ENCODE data around the gene SPINDOC. TPM values are rescaled to one million over a fixed set of nuclear protein-coding genes. Genes with fewer than 3 reads are reported as not detected.

SPINDOC gene
- total RNA-seq, 1 experiment from 2014 or later: 49.7 TPM

DNA sequence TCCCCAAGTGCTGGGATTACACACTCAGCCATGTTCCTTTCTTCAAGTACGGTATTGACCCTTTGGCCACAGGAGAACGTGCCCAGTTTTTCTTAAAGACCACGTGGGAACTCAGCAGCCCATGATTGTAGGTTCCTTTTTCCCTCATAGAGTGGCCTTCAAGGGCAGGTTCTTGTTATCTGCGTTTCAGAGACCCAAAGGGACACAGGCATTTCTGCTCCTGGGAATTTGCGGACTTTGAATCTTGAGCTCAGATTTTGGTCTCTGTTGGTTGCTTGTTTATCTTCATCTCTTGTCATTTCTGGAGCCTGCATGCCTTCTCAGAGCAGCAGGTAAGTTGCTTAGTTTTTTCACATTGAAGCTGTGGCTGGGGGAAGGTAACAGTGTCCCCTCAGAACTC is 37.7 kb downstream of the SPINDOC start:
- intact Hi-C loops (cut with micrococcal nuclease; ENCODE audit: unreplicated experiment): no loop called here
- no peak overlapping the region for H2AFZ ChIP-seq
- POLR2A ChIA-PET (ENCODE audit: unreplicated experiment): no interaction called here
- peaks cover 21% of the 10 kb centered on the region for H3K36me3 ChIP-seq (ENCODE audit: low read depth)
- no peak for DNase-seq
- peak overlapping the region; percentile 12; the same call in 1 of the 2 replicates for H3K27ac ChIP-seq
- BruUV-seq (replicated peaks): no TSS peak
- peaks cover 93% of the 10 kb centered on the region for H3K79me2 ChIP-seq (ENCODE audit: low read depth)
- H3K4me1 ChIP-seq (replicated peaks; ENCODE audit: insufficient read depth): peaks cover 28% of the 10 kb centered on the region
- CTCF ChIA-PET: no interaction called here
- no peaks in the 10 kb centered on the region for H3K27me3 ChIP-seq (ENCODE audit: insufficient read depth, low read depth)
- no peak for TF ChIP-seq EZH2 (IDR thresholded peaks at IDR 0.05; ENCODE audit: low read depth)
- TF ChIP-seq, protein P1, sequence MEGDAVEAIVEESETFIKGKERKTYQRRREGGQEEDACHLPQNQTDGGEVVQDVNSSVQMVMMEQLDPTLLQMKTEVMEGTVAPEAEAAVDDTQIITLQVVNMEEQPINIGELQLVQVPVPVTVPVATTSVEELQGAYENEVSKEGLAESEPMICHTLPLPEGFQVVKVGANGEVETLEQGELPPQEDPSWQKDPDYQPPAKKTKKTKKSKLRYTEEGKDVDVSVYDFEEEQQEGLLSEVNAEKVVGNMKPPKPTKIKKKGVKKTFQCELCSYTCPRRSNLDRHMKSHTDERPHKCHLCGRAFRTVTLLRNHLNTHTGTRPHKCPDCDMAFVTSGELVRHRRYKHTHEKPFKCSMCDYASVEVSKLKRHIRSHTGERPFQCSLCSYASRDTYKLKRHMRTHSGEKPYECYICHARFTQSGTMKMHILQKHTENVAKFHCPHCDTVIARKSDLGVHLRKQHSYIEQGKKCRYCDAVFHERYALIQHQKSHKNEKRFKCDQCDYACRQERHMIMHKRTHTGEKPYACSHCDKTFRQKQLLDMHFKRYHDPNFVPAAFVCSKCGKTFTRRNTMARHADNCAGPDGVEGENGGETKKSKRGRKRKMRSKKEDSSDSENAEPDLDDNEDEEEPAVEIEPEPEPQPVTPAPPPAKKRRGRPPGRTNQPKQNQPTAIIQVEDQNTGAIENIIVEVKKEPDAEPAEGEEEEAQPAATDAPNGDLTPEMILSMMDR (conservative IDR thresholded peaks at IDR 0.05): no peak
- peaks cover 60% of the 10 kb centered on the region for H4K20me1 ChIP-seq (ENCODE audit: insufficient read depth)
- H3K9me3 ChIP-seq (ENCODE audit: insufficient read depth, low read depth): no peaks in the 10 kb centered on the region
- H3K4me2 ChIP-seq: no peak overlapping the region
- H3K9me2 ChIP-seq (ENCODE audit: insufficient read depth): no peaks in the 10 kb centered on the region
- peaks cover 22% of the 10 kb centered on the region for H3F3A ChIP-seq (ENCODE audit: insufficient read depth, low read depth)
- no peak overlapping the region for H3K4me3 ChIP-seq

DNA sequence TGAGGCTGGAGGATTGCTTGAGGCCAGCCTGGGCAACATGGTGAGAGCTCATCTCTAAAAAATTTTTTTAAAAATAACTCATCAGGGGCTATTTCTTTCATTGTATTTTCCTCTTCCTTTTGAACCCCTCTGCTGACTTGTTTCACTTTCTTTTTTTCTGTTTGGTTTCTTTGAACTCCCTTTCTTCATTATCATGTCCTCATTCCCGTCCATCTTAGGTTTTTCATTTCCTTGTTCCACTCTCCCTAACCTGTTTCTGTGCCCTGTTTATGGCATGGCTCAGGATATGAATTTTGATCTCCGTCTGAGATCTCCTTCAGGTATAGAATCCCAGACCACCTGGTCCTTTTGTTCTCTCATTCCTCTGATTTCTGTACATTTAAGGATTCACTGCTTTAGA is 38.1 kb downstream of the SPINDOC start:
- H3K9me2 ChIP-seq (ENCODE audit: insufficient read depth): no peaks in the 10 kb centered on the region
- H2AFZ ChIP-seq: no peak overlapping the region
- intact Hi-C loops (cut with micrococcal nuclease; ENCODE audit: unreplicated experiment): no loop called here
- no peak for TF ChIP-seq EZH2 (IDR thresholded peaks at IDR 0.05; ENCODE audit: low read depth)
- TF ChIP-seq, protein P1 (conservative IDR thresholded peaks at IDR 0.05): no peak
- peaks cover 18% of the 10 kb centered on the region for H3F3A ChIP-seq (ENCODE audit: insufficient read depth, low read depth)
- H3K9me3 ChIP-seq (ENCODE audit: insufficient read depth, low read depth): no peaks in the 10 kb centered on the region
- no TSS peak for BruUV-seq (replicated peaks)
- H3K4me3 ChIP-seq: no peak overlapping the region
- peaks cover 21% of the 10 kb centered on the region for H3K36me3 ChIP-seq (ENCODE audit: low read depth)
- peaks cover 24% of the 10 kb centered on the region for H3K4me1 ChIP-seq (replicated peaks; ENCODE audit: insufficient read depth)
- DNase-seq: no peak
- peak overlapping the region; percentile 12; the same call in 1 of the 2 replicates for H3K27ac ChIP-seq
- POLR2A ChIA-PET (ENCODE audit: unreplicated experiment): no interaction called here
- H3K27me3 ChIP-seq (ENCODE audit: insufficient read depth, low read depth): no peaks in the 10 kb centered on the region
- no peak overlapping the region for H3K4me2 ChIP-seq
- CTCF ChIA-PET: no interaction called here
- peaks cover 62% of the 10 kb centered on the region for H4K20me1 ChIP-seq (ENCODE audit: insufficient read depth)
- peaks cover 93% of the 10 kb centered on the region for H3K79me2 ChIP-seq (ENCODE audit: low read depth)

DNA sequence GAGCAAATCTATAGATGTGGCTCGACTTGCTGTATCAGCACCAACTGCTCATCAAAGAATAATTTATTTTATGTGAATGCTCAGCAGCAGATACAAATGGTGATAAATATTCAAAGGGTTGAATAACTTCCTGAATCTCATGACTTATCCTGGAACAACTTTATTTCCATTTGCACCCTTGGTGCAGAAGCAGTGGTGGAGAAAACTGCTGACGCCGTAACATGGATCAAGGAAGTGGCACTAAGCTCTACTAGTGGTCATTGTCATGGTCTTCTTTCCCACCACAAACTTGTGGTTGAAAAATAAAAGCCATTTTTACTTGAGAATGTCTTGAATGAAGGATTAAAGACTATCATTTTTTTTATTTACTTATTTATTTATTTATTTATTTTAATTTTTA is 40.2 kb downstream of the SPINDOC start:
- H3K4me3 ChIP-seq: no peak overlapping the region
- H3K4me1 ChIP-seq (replicated peaks; ENCODE audit: insufficient read depth): peaks cover 4% of the 10 kb centered on the region
- H3K9me2 ChIP-seq (ENCODE audit: insufficient read depth): no peaks in the 10 kb centered on the region
- TF ChIP-seq EZH2 (IDR thresholded peaks at IDR 0.05; ENCODE audit: low read depth): no peak
- TF ChIP-seq, protein P1 (conservative IDR thresholded peaks at IDR 0.05): no peak
- no peaks in the 10 kb centered on the region for H3K9me3 ChIP-seq (ENCODE audit: insufficient read depth, low read depth)
- H4K20me1 ChIP-seq (ENCODE audit: insufficient read depth): peaks cover 58% of the 10 kb centered on the region
- no peaks in the 10 kb centered on the region for H3K27me3 ChIP-seq (ENCODE audit: insufficient read depth, low read depth)
- H3K4me2 ChIP-seq: no peak overlapping the region
- intact Hi-C loops (cut with micrococcal nuclease; ENCODE audit: unreplicated experiment): no loop called here
- H3K27ac ChIP-seq: no peak overlapping the region
- H3K79me2 ChIP-seq (ENCODE audit: low read depth): peaks cover 92% of the 10 kb centered on the region
- peaks cover 5% of the 10 kb centered on the region for H3F3A ChIP-seq (ENCODE audit: insufficient read depth, low read depth)
- ChIA-PET CTCF (no interaction called here), POLR2A (ENCODE audit: unreplicated experiment) (interaction anchor here (0.6 kb wide), 1 partner anchor 8 kb away, joined by 3 read pairs; no protein-coding TSS in a partner anchor)
- DNase-seq: no peak
- BruUV-seq (replicated peaks): no TSS peak
- H2AFZ ChIP-seq: no peak overlapping the region
- H3K36me3 ChIP-seq (ENCODE audit: low read depth): peaks cover 21% of the 10 kb centered on the region
